ENCODE results near the gene SLC2A1. TPM values are rescaled to one million over a fixed set of nuclear protein-coding genes. Genes with fewer than 3 reads are reported as not detected.

SLC2A1 gene
- total and polyA plus RNA-seq, 2 of the 13 experiments (the other 11 are each of a cell fraction or from before 2014, with no cell fraction given) = 125 to 423 TPM

DNA sequence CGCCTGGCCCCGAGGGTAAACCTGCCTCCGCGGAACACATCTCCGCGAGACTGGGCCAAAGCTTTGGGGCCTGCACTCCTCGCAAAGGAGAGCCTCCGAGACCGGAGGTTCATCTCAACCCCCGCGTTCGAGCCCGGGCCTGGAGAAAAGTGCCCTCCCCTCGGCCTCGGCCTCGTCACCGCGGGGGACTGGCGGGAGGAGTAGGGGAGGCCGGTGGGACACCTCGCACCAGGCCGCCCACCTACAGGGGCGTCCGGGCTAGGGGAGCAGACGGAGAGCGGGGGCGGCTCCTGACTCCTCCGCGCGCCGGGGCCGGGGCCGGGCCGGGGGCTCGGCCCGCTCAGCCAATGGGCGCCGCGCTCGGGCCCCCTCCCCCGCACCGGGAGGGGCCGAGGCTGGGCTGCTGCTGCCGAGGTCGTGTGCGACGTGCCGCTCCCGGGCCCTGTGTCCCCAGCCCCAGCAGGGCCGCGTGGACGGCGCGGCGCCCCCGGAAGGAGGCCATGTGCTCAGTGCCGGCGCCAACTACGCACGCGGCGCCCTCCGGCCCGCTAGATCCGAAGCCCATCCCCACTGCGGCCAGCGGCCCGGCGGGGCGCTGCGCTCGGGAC is 684 bp downstream of the SLC2A1 start (continued):
- TF ChIP-seq ZNF230 (CRISPR knock-in tag; IDR thresholded peaks at IDR 0.05) (no peak), ZNF180 (CRISPR knock-in tag; IDR thresholded peaks at IDR 0.05; ENCODE audit: borderline replicate concordance, low read depth) (no peak), EP300 (IDR thresholded peaks at IDR 0.05; ENCODE audit: low read depth in 2 of 2, low read length in 2 of 2) (no peak), EP300 (CRISPR knock-in tag; IDR thresholded peaks at IDR 0.05; ENCODE audit: borderline replicate concordance) (no peak), ZNF367 (CRISPR knock-in tag; IDR thresholded peaks at IDR 0.05; ENCODE audit: borderline replicate concordance) (no peak), KLF11 (CRISPR knock-in tag; IDR thresholded peaks at IDR 0.05) (no peak), NFAT5 (CRISPR knock-in tag; IDR thresholded peaks at IDR 0.05) (no peak), SPEN (CRISPR knock-in tag; IDR thresholded peaks at IDR 0.05; ENCODE audit: low read depth) (peak; percentile 60; the same call in 1 of the 2 replicates), ZNF282 (IDR thresholded peaks at IDR 0.05; ENCODE audit: partially characterized antibody) (no peak), THAP8 (CRISPR knock-in tag; IDR thresholded peaks at IDR 0.05; ENCODE audit: borderline replicate concordance) (no peak), MTERF4 (CRISPR knock-in tag; IDR thresholded peaks at IDR 0.05) (no peak), ZNF10 (CRISPR knock-in tag; IDR thresholded peaks at IDR 0.05; ENCODE audit: borderline replicate concordance, low read depth) (no peak), PHF5A (CRISPR knock-in tag; IDR thresholded peaks at IDR 0.05; ENCODE audit: low read depth, unreplicated experiment) (no peak), ZSCAN21 (CRISPR knock-in tag; IDR thresholded peaks at IDR 0.05; ENCODE audit: borderline replicate concordance) (0 out of 2 replicates have a peak, but pooled peaks have one; percentile 13), ZNF644 (CRISPR knock-in tag; IDR thresholded peaks at IDR 0.05; ENCODE audit: low read depth) (no peak), ZFP1 (CRISPR knock-in tag; IDR thresholded peaks at IDR 0.05) (no peak), ZC3H13 (CRISPR knock-in tag; IDR thresholded peaks at IDR 0.05) (peak; percentile 64; the same call in 1 of the 2 replicates), ZNF18 (CRISPR knock-in tag; IDR thresholded peaks at IDR 0.05; ENCODE audit: insufficient replicate concordance) (peak; percentile 6), ZNF598 (CRISPR knock-in tag; IDR thresholded peaks at IDR 0.05; ENCODE audit: borderline replicate concordance) (no peak), NFKB2 (CRISPR knock-in tag; IDR thresholded peaks at IDR 0.05; ENCODE audit: borderline replicate concordance) (no peak)
- TF ChIP-seq, protein P1, sequence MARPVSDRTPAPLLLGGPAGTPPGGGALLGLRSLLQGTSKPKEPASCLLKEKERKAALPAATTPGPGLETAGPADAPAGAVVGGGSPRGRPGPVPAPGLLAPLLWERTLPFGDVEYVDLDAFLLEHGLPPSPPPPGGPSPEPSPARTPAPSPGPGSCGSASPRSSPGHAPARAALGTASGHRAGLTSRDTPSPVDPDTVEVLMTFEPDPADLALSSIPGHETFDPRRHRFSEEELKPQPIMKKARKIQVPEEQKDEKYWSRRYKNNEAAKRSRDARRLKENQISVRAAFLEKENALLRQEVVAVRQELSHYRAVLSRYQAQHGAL (CRISPR knock-in tag; IDR thresholded peaks at IDR 0.05; ENCODE audit: not compliant biosample characterization) = no peak
